ENCODE results near the gene PYGO2. TPM values are rescaled to one million over a fixed set of nuclear protein-coding genes. Genes with fewer than 3 reads are reported as not detected.
"Not testable (repeated sequence)": the region's sequence is repeated elsewhere in the genome, so short reads cannot be mapped to it uniquely, and the experiment has no call there.

The PYGO2 gene
- total RNA-seq, 1 donor from 2014 or later = 16.0 TPM

- DNase-seq (ENCODE audit: missing footprints) (no peak), ATAC-seq (no peak)
- intact Hi-C loops (cut with DNase I) = loop anchor here (2.0 kb wide), 4 partner anchors 27 to 379 kb away; partner anchors contain the start of genes SHC1 and UBE2Q1
These were observed 23.6 kb downstream of the PYGO2 start for GRCh38 chr1:154937988-154938386.

GRCh38 chr1:154937085-154937987 lies 24.2 kb downstream of the PYGO2 start:
- DNase-seq (ENCODE audit: missing footprints) = peak; percentile 96
- intact Hi-C loops (cut with DNase I) = loop anchor here (2.0 kb wide), 4 partner anchors 27 to 379 kb away; partner anchors contain the start of genes SHC1 and UBE2Q1

GRCh38 chr1:154936555-154937084 lies 25.0 kb downstream of the PYGO2 start, which contains the start of gene PMVK:
Gene PMVK, minus strand, starts transcription at chr1:154936719. Its CDS starts 34 bp downstream, at chr1:154936685.
- intact Hi-C loops (cut with DNase I) = loop anchor here (2.0 kb wide), 4 partner anchors 26 to 378 kb away; partner anchors contain the start of genes SHC1 and UBE2Q1
- ATAC-seq (peak; percentile 96), DNase-seq (ENCODE audit: missing footprints) (peak; percentile 97)

More at GRCh38 chr1:154937085-154937987, 24.2 kb downstream of the PYGO2 start:
- peak; percentile 89 for ATAC-seq

GRCh38 chr1:154935749-154936554 lies 25.6 kb downstream of the PYGO2 start:
- intact Hi-C loops (cut with DNase I) = loop anchor here (2.0 kb wide), 4 partner anchors 25 to 377 kb away; partner anchors contain the start of genes SHC1 and UBE2Q1
- ATAC-seq = no peak
- DNase-seq (ENCODE audit: missing footprints) = no peak

- ATAC-seq (no peak), DNase-seq (ENCODE audit: missing footprints) (no peak)
- intact Hi-C loops (cut with DNase I) = no loop called here
These were observed 27.1 kb downstream of the PYGO2 start for GRCh38 chr1:154934358-154934948.

- intact Hi-C loops (cut with DNase I) = no loop called here
- no peak for ATAC-seq
- DNase-seq (ENCODE audit: missing footprints) = no peak
These were observed 29.6 kb downstream of the PYGO2 start for GRCh38 chr1:154931940-154932487.

- ATAC-seq = no peak
These were observed 35.4 kb downstream of the PYGO2 start for GRCh38 chr1:154926201-154926600.

GRCh38 chr1:154925335-154926170 lies 36.0 kb downstream of the PYGO2 start:
- DNase-seq (ENCODE audit: missing footprints) (no peak), ATAC-seq (no peak)
- intact Hi-C loops (cut with DNase I) = no loop called here

More at GRCh38 chr1:154926201-154926600, 35.4 kb downstream of the PYGO2 start:
- no peak for DNase-seq (ENCODE audit: missing footprints)
- intact Hi-C loops (cut with DNase I) = no loop called here

GRCh38 chr1:154923695-154924094 lies 37.9 kb downstream of the PYGO2 start:
- intact Hi-C loops (cut with DNase I) = no loop called here
- no peak for ATAC-seq
- no peak for DNase-seq (ENCODE audit: missing footprints)

GRCh38 chr1:154913273-154913672 lies 48.3 kb downstream of the PYGO2 start:
- intact Hi-C loops (cut with DNase I) = no loop called here
- ATAC-seq (no peak), DNase-seq (ENCODE audit: missing footprints) (no peak)

GRCh38 chr1:154912755-154913154 lies 48.8 kb downstream of the PYGO2 start:
- no peak for DNase-seq (ENCODE audit: missing footprints)
- intact Hi-C loops (cut with DNase I) = no loop called here
- ATAC-seq = peak; percentile 71

- intact Hi-C loops (cut with DNase I) = loop anchor here (2.0 kb wide), 1 partner anchor 25 kb away; the partner anchor contains the start of gene PMVK
- ATAC-seq (peak; percentile 85), DNase-seq (ENCODE audit: missing footprints) (no peak)
These were observed 49.7 kb downstream of the PYGO2 start for GRCh38 chr1:154911691-154912550.

- ATAC-seq = no peak
- no peak for DNase-seq (ENCODE audit: missing footprints)
- intact Hi-C loops (cut with DNase I) = loop anchor here (2.0 kb wide), 1 partner anchor 26 kb away; the partner anchor contains the start of gene PMVK
These were observed 50.7 kb downstream of the PYGO2 start for GRCh38 chr1:154910851-154911250.

GRCh38 chr1:154908937-154909336 lies 52.6 kb downstream of the PYGO2 start:
- DNase-seq (ENCODE audit: missing footprints) (no peak), ATAC-seq (no peak)
- intact Hi-C loops (cut with DNase I) = no loop called here

GRCh38 chr1:154908129-154908528 lies 53.5 kb downstream of the PYGO2 start:
- DNase-seq (ENCODE audit: missing footprints); ATAC-seq; intact Hi-C loops (cut with DNase I): not testable (repeated sequence)

All from Right ventricle myocardium inferior (tissue), 1 donor.